GM12874 (cell line): ENCODE results near the gene SH3GLB1.

ENCODE experiments used
- CTCF ChIP-seq: IDR thresholded peaks from 2 replicates; pipeline ENCODE4 v1.5.1; 2011; ENCODE audit warnings: low read depth, mild to moderate bottlenecking, control low read depth, low read length, moderate library complexity; ENCODE audit not compliant: insufficient read depth

SH3GLB1 gene

GRCh38 chr1:86741947-86742572 lies 37.7 kb downstream of the SH3GLB1 start:
- TF ChIP-seq CTCF: peak; percentile 29; the same call in 1 of the 2 replicates

- no peak for TF ChIP-seq CTCF
These were observed 42.9 kb downstream of the SH3GLB1 start for GRCh38 chr1:86747304-86747703.

GRCh38 chr1:86748622-86749373 lies 44.4 kb downstream of the SH3GLB1 start:
- no peak for TF ChIP-seq CTCF

GRCh38 chr1:86750076-86750475 lies 45.7 kb downstream of the SH3GLB1 start:
- TF ChIP-seq CTCF: no peak

GRCh38 chr1:86750530-86750929 lies 46.2 kb downstream of the SH3GLB1 start:
- TF ChIP-seq CTCF: no peak

GRCh38 chr1:86751923-86752322 lies 47.5 kb downstream of the SH3GLB1 start:
- no peak for TF ChIP-seq CTCF

- no peak for TF ChIP-seq CTCF
These were observed 49.3 kb downstream of the SH3GLB1 start for GRCh38 chr1:86753700-86754099.
